Activated naive CD8-positive, alpha-beta T cell (primary cell): Measurements from ENCODE around the gene QRSL1.

Experiments
- H3K27ac Mint-ChIP-seq: one replicate; pipeline ENCODE4 v1.8.0; 2021; ENCODE audit warnings: mixed read lengths
- H3K27me3 Mint-ChIP-seq: one replicate; pipeline ENCODE4 v1.8.0; 2021; ENCODE audit warnings: mixed read lengths
- H3K36me3 Mint-ChIP-seq: one replicate; pipeline ENCODE4 v1.8.0; 2021; ENCODE audit warnings: mixed read lengths
- H3K4me1 Mint-ChIP-seq: one replicate; pipeline ENCODE4 v1.8.0; 2021; ENCODE audit warnings: low read depth, mixed read lengths
- H3K4me3 Mint-ChIP-seq: one replicate; pipeline ENCODE4 v1.8.0; 2021; ENCODE audit warnings: mild to moderate bottlenecking, mixed read lengths
- H3K9me3 Mint-ChIP-seq: one replicate; pipeline ENCODE4 v1.8.0; 2021; ENCODE audit warnings: low read depth, mixed read lengths

Gene QRSL1

DNA sequence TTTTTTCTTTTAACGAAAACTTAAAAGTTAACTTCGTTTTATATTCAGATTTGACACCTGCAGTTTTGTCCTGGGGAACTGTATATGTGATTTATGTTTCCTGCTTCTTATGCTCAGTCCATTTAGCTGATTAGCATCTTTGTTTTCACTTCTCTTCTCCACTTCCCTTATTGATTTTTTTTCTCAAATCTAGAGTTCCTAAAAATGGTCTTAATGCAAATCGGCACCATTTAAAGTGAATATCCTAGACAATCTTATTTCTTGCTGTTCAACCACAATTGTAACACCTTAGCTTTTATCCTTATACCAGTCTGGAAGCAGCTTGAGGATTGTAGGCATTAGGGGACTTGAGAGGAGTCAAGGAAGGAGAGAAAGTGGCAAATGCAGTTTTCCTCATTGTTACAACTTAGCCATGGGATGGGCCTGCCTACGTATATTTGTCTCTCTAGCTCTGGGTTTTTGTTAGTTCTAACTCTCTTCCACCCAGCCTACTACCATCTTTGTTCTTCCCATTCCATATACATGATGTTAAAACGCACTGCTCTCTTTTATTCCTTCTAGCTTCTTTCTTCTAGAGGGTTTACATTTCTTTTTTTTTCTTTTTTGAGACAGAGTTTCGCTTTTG lies 8.5 kb downstream of the QRSL1 start:
- no peak overlapping the region for H3K27ac Mint-ChIP-seq
- peaks cover 8% of the 10 kb centered on the region for H3K36me3 Mint-ChIP-seq

DNA sequence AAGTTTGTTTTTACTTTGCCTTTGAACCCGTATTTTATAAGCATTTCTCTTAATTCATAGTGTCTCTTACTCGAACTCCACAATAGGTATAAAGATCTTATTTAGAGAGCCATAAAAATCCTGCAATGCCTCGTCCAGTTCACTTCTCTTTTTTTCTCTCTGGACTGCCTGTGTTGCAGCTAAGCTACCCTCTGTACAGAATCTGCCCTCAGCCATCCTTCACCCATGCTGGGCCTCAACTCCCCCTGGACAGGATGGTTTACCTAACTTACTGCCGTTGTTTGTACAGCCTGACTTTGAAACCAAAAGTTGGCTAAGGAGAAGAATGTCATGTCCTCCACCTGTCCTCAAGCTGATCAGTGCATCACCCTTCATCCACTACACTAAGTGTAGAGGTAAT lies 10.4 kb downstream of the QRSL1 start:
- no peak overlapping the region for H3K27ac Mint-ChIP-seq
- H3K4me3 Mint-ChIP-seq = no peak overlapping the region
- H3K36me3 Mint-ChIP-seq = peaks cover 10% of the 10 kb centered on the region
- H3K9me3 Mint-ChIP-seq = no peaks in the 10 kb centered on the region
- H3K4me1 Mint-ChIP-seq = peaks cover 30% of the 10 kb centered on the region
- H3K27me3 Mint-ChIP-seq = no peaks in the 10 kb centered on the region

More for the DNA sequence above, 8.5 kb downstream of the QRSL1 start:
- no peaks in the 10 kb centered on the region for H3K27me3 Mint-ChIP-seq
- H3K4me3 Mint-ChIP-seq = no peak overlapping the region
- peaks cover 38% of the 10 kb centered on the region for H3K4me1 Mint-ChIP-seq
- no peaks in the 10 kb centered on the region for H3K9me3 Mint-ChIP-seq

DNA sequence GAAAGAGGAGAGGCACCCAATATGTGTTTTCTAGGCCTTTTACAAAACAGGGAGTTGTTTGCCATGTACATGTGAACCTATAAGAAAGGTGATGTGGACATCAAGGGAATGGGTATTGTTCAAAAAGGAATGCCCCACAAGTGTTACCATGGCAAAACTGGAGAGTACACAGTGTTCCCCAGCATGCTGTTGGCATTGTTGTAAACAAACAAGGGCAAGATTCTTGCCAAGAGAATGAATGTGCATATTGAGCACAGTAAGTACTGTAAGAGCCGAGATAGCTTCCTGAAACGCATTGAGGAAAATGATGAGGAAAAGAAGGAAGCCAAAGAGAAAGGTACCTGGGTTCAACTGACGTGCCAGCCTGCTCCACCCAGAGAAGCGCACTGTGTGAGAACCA lies 13.1 kb downstream of the QRSL1 start:
- Mint-ChIP-seq H3K4me1 (peaks cover 12% of the 10 kb centered on the region), H3K4me3 (no peak overlapping the region), H3K9me3 (no peaks in the 10 kb centered on the region), H3K36me3 (peaks cover 14% of the 10 kb centered on the region), H3K27ac (no peak overlapping the region), H3K27me3 (no peaks in the 10 kb centered on the region)

DNA sequence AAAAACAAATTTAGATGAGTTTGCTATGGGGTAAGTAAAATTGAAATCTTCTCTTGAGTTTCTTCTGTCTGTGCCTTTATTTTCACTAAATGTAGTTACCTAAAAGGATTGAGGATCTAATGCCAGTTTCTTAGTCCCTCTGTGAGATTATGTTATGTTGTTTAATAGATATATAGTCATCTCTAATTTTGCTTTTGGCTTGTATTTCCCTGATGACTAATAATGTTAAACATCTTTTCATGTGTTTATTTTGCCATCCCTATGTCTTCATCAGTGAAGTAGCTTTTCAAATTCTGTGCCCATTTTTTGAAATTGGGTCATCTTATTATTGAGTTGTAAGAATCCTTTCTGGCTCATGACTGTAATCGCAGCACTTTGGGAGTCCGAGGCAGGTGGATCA lies 13.7 kb downstream of the QRSL1 start:
- Mint-ChIP-seq H3K27ac (no peak overlapping the region), H3K4me1 (peaks cover 8% of the 10 kb centered on the region), H3K27me3 (no peaks in the 10 kb centered on the region), H3K4me3 (no peak overlapping the region), H3K36me3 (peaks cover 14% of the 10 kb centered on the region), H3K9me3 (no peaks in the 10 kb centered on the region)

DNA sequence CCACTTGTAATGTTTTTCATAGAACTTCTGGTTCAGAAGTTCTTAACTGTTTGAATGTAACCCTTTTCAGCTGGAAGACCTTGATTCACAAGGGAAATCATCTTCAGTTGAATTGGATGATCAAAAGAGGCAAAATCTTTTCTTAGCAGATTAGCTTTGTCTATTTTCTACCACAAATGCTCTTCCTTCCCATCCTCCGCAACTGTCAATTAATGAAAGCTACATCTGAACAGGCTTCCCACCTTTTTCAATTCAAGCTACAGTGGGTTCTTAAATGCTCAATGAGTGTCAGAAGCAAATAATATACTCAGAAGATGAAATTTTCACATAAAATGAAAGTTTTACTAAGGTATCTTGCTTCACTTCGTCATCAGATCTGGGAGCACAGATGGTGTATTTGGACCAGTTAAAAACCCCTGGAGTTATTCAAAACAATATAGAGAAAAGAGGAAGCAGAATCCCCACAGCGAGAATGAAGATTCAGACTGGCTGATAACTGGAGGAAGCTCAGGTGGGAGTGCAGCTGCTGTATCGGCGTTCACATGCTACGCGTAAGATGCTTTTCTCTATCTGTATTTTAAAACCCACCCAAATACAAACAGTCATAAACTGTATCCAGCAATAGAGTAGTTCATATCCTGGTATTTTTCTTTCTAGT lies 19.4 kb downstream of the QRSL1 start:
- H3K27me3 Mint-ChIP-seq = no peaks in the 10 kb centered on the region
- no peaks in the 10 kb centered on the region for H3K9me3 Mint-ChIP-seq
- H3K4me1 Mint-ChIP-seq = no peaks in the 10 kb centered on the region
- H3K27ac Mint-ChIP-seq = no peak overlapping the region
- H3K4me3 Mint-ChIP-seq = no peak overlapping the region
- peaks cover 10% of the 10 kb centered on the region for H3K36me3 Mint-ChIP-seq

DNA sequence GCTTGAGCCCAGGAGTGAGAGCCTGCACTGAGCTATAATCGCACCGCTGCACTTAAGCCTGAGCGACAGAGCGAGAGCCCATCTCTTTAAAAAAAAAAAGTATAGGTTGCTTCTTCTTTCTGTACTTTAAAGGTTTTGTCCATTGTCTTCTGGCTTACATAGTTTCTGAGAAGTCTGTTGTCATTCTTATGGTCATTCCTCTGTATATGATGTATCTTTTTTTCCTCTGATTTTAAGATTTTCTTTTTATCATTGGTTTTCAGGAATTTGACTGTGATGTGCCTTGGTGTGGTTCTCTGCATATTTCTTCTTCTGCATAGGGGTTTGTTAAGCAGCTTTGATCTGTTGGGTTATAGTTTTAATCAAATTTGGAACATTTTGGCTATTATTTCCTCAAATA lies 29.1 kb downstream of the QRSL1 start:
- Mint-ChIP-seq H3K27ac (no peak overlapping the region), H3K4me3 (no peak overlapping the region), H3K9me3 (peaks cover 13% of the 10 kb centered on the region), H3K4me1 (no peaks in the 10 kb centered on the region), H3K36me3 (peaks cover 51% of the 10 kb centered on the region), H3K27me3 (no peaks in the 10 kb centered on the region)

DNA sequence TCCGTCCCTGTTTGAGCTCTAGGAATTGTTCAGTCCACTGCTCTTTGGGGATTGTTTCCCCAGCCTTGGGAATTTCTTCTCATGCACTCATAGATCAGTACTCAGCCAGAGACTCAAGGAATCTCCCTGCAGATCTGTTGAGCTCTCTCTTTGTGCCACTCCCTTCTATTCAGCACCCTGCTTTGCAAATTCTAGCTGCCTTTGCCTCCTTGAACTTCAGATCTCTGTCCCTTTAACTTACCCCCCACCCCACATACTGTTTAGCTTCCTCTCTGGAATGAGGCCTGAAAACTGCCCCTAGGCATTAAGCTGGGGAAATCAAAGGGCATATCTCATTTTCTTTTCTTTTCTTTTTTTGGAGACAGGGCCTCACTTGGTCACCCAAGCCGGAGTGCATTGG lies 30.5 kb downstream of the QRSL1 start:
- H3K36me3 Mint-ChIP-seq = peaks cover 50% of the 10 kb centered on the region

DNA sequence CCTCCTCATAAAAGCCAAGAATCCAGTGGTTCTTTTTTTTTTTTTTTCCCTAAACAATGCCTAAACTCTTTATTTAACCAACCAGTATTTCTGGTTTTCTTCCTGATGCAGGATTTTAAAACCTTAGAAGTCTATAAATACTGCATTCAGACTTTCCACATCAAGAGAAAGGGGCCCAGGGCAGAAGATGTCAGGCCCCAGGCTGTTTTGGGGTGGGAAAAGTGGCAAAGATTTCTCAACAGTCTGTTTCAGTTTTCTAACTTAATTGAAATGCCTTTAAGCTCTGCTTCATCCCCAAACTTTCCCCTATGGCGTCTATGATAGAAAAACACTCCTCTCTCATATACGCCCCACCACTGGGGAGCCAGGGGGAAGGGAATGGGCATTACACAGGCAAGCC lies 33.1 kb downstream of the QRSL1 start:
- Mint-ChIP-seq H3K4me3 (no peak overlapping the region), H3K27me3 (no peaks in the 10 kb centered on the region), H3K36me3 (peaks cover 40% of the 10 kb centered on the region), H3K27ac (no peak overlapping the region), H3K9me3 (peaks cover 9% of the 10 kb centered on the region), H3K4me1 (peaks cover 2% of the 10 kb centered on the region)

More for the DNA sequence above, 30.5 kb downstream of the QRSL1 start:
- H3K4me1 Mint-ChIP-seq = peaks cover 2% of the 10 kb centered on the region
- H3K4me3 Mint-ChIP-seq = no peak overlapping the region
- H3K9me3 Mint-ChIP-seq = peaks cover 13% of the 10 kb centered on the region
- H3K27me3 Mint-ChIP-seq = no peaks in the 10 kb centered on the region
- H3K27ac Mint-ChIP-seq = no peak overlapping the region

DNA sequence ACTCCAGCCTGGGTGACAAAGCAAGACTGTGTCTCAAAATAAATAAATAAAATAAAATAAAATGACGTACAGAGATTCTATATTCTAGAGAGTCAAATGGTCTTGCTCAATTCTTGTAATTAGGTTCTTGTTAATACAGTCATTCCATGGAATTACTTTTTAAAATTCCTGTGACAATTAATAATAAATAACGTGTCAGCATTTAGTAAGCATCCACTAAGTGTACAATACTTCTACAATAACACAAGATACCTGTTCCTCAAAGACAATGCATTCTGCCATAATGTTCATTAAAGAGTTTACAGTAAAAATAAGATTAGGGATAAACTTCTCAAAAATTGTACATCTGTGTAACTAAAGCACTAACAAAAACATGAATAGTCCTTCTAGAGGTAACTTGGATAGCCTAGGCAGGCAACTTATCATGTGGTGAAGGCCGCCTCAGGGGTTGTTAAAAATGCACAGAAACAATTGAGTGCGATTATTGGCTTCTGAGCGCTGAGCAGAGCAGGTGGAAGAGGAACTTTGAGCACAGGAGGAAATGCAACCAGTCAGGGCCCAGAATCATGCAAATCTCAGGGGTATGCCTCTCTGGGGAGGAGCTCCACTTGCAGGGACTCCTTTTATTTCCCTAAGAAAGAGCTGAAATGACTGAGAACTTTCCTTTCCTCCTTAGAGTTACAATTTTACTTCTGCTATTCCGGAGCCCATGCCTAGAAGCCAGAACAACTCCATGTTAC lies 37.1 kb downstream of the QRSL1 start:
- Mint-ChIP-seq H3K36me3 (peaks cover 20% of the 10 kb centered on the region), H3K4me3 (no peak overlapping the region), H3K27ac (no peak overlapping the region)

DNA sequence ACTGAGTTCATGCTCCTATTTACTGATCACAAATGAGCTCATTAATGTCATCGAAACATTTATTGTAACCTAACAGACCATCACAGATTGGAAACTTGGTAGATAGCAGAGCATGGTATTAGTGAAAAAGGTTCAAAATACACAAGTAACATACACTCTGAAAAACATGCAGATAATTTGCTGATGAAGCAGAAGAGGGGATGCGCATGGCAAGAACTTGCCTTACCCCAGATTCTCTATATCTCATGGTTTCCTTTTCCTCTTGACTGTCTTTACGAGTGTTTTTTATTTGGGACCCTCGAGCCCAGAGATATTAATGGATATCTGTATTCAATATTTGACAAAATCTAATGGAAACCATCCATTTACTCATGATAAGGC lies 37.6 kb downstream of the QRSL1 start:
- Mint-ChIP-seq H3K36me3 (peaks cover 19% of the 10 kb centered on the region), H3K4me1 (peaks cover 2% of the 10 kb centered on the region), H3K9me3 (peaks cover 3% of the 10 kb centered on the region), H3K27ac (no peak overlapping the region), H3K27me3 (no peaks in the 10 kb centered on the region), H3K4me3 (no peak overlapping the region)

More for the DNA sequence above, 37.1 kb downstream of the QRSL1 start:
- no peaks in the 10 kb centered on the region for H3K27me3 Mint-ChIP-seq
- H3K4me1 Mint-ChIP-seq = peaks cover 2% of the 10 kb centered on the region
- H3K9me3 Mint-ChIP-seq = peaks cover 3% of the 10 kb centered on the region

DNA sequence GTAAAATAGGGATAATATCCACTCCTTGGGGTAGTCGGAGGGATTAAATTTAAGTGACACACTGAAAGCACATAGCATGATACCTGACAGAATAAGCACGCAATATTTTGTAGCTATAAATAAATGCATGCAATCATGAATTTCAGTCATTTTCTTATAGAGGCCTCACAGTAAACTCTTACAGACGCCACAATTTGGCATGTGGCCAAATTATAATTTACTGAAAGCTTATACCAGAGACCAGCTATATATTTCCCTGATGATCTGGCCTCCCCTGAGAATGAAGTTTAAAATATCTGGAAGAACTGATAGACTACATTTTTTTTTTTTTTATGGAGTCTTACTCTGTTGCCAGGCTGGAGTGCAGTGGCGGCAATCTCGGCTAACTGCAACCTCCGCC lies 40.9 kb downstream of the QRSL1 start:
- no peak overlapping the region for H3K27ac Mint-ChIP-seq
- no peak overlapping the region for H3K4me3 Mint-ChIP-seq
- H3K4me1 Mint-ChIP-seq = no peaks in the 10 kb centered on the region
- peaks cover under 1% of the 10 kb centered on the region for H3K9me3 Mint-ChIP-seq
- H3K36me3 Mint-ChIP-seq = peaks cover 4% of the 10 kb centered on the region
- H3K27me3 Mint-ChIP-seq = no peaks in the 10 kb centered on the region

DNA sequence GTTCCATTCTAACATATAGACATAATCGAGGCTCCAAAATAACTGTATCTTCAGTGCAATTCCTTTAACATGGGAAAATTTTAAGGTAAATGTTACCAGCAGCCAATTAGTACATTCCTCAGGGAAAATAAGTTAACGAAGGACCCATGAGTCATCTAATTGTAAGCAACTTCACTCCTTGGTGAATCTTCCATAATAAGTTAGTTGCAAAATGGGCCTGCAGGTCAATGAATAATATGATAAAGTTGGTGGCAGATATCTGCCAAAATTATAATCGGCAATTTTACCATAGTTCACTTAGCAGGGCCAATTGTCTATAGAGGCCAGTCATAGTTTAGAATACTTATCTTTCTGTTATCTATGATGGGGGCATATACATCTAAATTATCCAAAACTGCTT lies 42.3 kb downstream of the QRSL1 start:
- Mint-ChIP-seq H3K9me3 (no peaks in the 10 kb centered on the region), H3K27ac (no peak overlapping the region), H3K36me3 (peaks cover 3% of the 10 kb centered on the region), H3K4me1 (no peaks in the 10 kb centered on the region), H3K27me3 (no peaks in the 10 kb centered on the region), H3K4me3 (no peak overlapping the region)

DNA sequence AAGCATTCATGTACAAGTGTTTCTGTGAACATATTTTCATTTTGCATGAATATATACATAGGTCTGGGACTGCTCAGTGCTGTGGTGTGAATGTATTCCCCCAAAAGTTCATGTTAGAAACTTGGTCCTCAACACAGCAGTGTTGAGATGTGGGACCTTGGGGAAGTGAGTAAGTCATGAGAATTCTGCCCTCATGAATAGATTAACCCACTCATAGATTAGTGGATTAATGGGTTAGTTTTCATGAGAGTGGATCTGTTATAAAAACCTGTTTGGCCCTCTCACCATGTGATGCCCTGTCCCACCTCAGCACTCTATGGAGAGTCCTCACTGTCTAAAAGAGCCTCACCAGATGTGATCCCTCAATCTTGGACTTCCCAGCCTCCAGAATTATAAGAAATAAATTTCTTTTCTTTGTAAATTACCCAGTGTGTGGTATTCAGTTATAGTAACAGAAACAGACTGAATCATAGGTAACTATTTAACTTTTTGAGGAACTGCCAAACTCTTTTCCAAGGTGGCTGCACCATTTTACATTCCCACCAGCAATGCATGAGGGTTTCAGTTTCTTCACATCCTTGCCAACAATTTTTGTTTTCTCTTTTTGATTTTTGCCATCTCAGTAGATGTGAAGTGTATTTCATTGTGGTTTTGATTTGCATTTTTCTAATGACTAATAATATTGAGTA lies 45.3 kb downstream of the QRSL1 start:
- Mint-ChIP-seq H3K36me3 (peaks cover 4% of the 10 kb centered on the region), H3K9me3 (no peaks in the 10 kb centered on the region), H3K27ac (no peak overlapping the region), H3K4me1 (no peaks in the 10 kb centered on the region), H3K27me3 (no peaks in the 10 kb centered on the region), H3K4me3 (no peak overlapping the region)

DNA sequence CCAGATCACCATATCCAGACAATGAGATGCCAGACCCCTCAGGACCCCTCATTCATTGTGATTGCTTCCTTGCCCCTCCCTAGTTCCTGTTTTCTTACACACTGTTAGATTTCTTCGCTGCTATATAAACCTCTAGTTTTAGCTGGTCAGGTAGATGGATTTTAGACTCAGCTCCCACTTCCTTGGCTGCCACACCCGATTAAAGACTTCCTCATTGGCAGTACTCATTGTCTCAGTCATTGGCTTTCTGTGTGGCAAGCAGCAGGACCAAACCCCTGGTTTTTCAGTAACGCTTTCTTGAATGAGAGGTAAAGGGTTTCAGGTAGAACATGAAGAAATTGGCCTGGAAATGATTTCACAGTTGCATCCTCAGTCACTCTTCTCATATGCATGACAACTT lies 47.9 kb downstream of the QRSL1 start:
- H3K4me1 Mint-ChIP-seq = no peaks in the 10 kb centered on the region
- no peaks in the 10 kb centered on the region for H3K27me3 Mint-ChIP-seq
- peaks cover 4% of the 10 kb centered on the region for H3K36me3 Mint-ChIP-seq
- no peaks in the 10 kb centered on the region for H3K9me3 Mint-ChIP-seq
- H3K27ac Mint-ChIP-seq = no peak overlapping the region
- no peak overlapping the region for H3K4me3 Mint-ChIP-seq

DNA sequence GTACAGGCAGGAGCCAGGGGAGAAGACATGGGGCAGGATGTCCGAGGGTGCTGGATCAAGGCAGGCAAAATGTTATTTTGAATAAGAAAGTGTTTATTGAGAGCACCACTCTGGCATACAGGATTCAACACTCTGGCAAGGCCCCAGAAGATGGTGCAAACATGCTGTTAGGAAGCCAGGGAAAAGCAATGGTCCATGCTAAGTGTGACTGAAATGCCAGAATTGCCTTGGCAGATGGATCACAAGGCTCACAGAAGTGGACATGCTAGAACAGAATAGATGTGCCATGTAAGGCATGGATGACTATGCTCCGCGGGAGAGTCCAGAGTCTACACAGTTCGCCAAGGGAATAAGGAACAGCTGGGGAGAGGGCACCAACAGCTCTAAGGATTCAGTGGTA lies 54.6 kb downstream of the QRSL1 start:
- Mint-ChIP-seq H3K27me3 (no peaks in the 10 kb centered on the region), H3K4me3 (no peak overlapping the region), H3K27ac (no peak overlapping the region), H3K4me1 (no peaks in the 10 kb centered on the region), H3K9me3 (no peaks in the 10 kb centered on the region), H3K36me3 (no peaks in the 10 kb centered on the region)
